Heart right ventricle (tissue), 16 donors: Measurements from ENCODE around the gene COG4. TPM values are rescaled to one million over a fixed set of nuclear protein-coding genes. Genes with fewer than 3 reads are reported as not detected.
A peak's percentile ranks its signal among the peaks of the same experiment; 100 is the strongest.

Source experiments
- ATAC-seq, 8 donors: fragments of 200-7000 bp; cut with Tn5 transposase; one replicate each; pipeline ENCODE4 v1.9.1; 2020; ENCODE audit warnings: mild to moderate bottlenecking in 8 of 8, moderate library complexity in 8 of 8, moderate number of reproducible peaks in 1 of 8
- DNase-seq, 2 donors: peaks; one replicate each; pipeline ENCODE4 v3.0.0-alpha.2; 2020
- H3K27ac ChIP-seq, 10 donors: fragments of 200-600 bp; sonication (generic) in 2 of 10; one replicate each; pipeline versions ENCODE4 v1.5.0 to v1.8.0; 2020 to 2022; ENCODE audit warnings: mild to moderate bottlenecking in 3 of 10
- H3K27me3 ChIP-seq, 7 donors: fragments of 200-600 bp; one replicate each; pipeline ENCODE4 v1.8.0; 2021 to 2022; ENCODE audit warnings: mild to moderate bottlenecking in 2 of 7
- H3K36me3 ChIP-seq, 9 donors: fragments of 200-600 bp; sonication (generic) in 1 of 9; one replicate each; pipeline versions ENCODE4 v1.5.0 to v1.8.0; 2020 to 2022; ENCODE audit warnings: mild to moderate bottlenecking in 2 of 9
- H3K4me1 ChIP-seq, 9 donors: fragments of 200-600 bp; sonication (generic) in 1 of 9; one replicate each; pipeline versions ENCODE4 v1.5.0 to v1.8.0; 2020 to 2022; ENCODE audit warnings: mild to moderate bottlenecking in 4 of 9
- H3K4me3 ChIP-seq, 10 donors: fragments of 200-600 bp; sonication (generic) in 2 of 10; one replicate each; pipeline versions ENCODE4 v1.5.0 to v1.8.0; 2020 to 2022; ENCODE audit warnings: mild to moderate bottlenecking in 7 of 10, moderate library complexity in 2 of 10
- H3K9me3 ChIP-seq, 11 donors: fragments of 200-600 bp in 10 of 11; sonication (generic) in 2 of 11; one replicate each; pipeline versions ENCODE4 v1.5.0 to v1.8.0; 2013 to 2022; ENCODE audit warnings: mild to moderate bottlenecking in 2 of 11, control low read depth in 1 of 11, moderate library complexity in 1 of 11
- CTCF ChIP-seq, 9 donors: fragments of 200-600 bp; sonication (generic) in 2 of 9; IDR thresholded peaks; one replicate each; pipeline versions ENCODE4 v1.5.0 to v1.8.0; 2021 to 2022; ENCODE audit warnings: antibody characterized with exemption in 9 of 9, mild to moderate bottlenecking in 5 of 9, moderate library complexity in 1 of 9
- WGBS, 2 donors: extraction: QIAGEN DNeasy Blood & Tissue Kit; methylation state at CpG; one replicate each; pipeline ENCODE4 v1.1.7; 2013; ENCODE audit warnings: inconsistent platforms in 1 of 2; 5-methylcytosine and 5-hydroxymethylcytosine counted together
- intact Hi-C, 10 donors: fragments of 100-400 bp; cut with DNase I; formaldehyde crosslinking; loops; one replicate each; pipeline versions ENCODE4 v1.11.1 to v1.14.2; 2022
- polyA plus RNA-seq, 2 donors: library from polyadenylated mRNA; stranded (reverse); fragments of 200-250 nt; gene quantifications; one replicate each; pipeline ENCODE4 v1.2.3, GENCODE V29; 2013
- total RNA-seq, 10 donors: library from RNA; stranded (reverse); fragmentation: NEBNext Ultra II Directional in 3 of 10; extraction: Animal tissue kit (Norgen Biotek cat#: 25700) in 3 of 10; gene quantifications; one replicate each; pipeline versions ENCODE4 v1.2.1 to v1.2.4, GENCODE V29; 2021 to 2023
- donor health status: Arrhythmogenic right ventricular cardiomyopathy.
- donor health status: ischemic (EF 13 %, LVEDD 7.1; RV severe dilation, severe dysfunction).
- donor health status: healthy with polysubstance abuse.
- donor health status: DM: no; HTN: yes; CAD: no.
- donor health status: DM: no; HTN: no; CAD: no.
- donor health status: ischemic (EF 25% LVEDD 6.9; RV normal size, moderate dysfunction).
- donor health status: ischemic (EF 25% LVEDD 5.7; RV mildly dilated, moderate dysfunction).
- donor health status: healthy.
- donor health status: DM: yes; HTN: yes; CAD: no.
- donor health status: Ischemic cardiomyopathy.
- donor health status: ischemic (EF 35%, LVEDD 5.7; RV mildly dilated, moderate dysfunction).
- donor health status: nonischemic (EF 11% LVEDD 7.7; RV severe dilation, severe dysfunction).
- donor health status: DM: yes; HTN: yes; CAD: no.
- donor health status: PGD.
- donor health status: ischemic (EF 29% LVEDD 5.4; RV normal size, mild dysfunction).
- donor health status: nonischemic (EF 23%, LVEDD 6.1; RV moderate dilation, normal function).

Gene COG4
- total and polyA plus RNA-seq, 12 donors = 29.3 to 56.8 (median 40.5) TPM

DNA sequence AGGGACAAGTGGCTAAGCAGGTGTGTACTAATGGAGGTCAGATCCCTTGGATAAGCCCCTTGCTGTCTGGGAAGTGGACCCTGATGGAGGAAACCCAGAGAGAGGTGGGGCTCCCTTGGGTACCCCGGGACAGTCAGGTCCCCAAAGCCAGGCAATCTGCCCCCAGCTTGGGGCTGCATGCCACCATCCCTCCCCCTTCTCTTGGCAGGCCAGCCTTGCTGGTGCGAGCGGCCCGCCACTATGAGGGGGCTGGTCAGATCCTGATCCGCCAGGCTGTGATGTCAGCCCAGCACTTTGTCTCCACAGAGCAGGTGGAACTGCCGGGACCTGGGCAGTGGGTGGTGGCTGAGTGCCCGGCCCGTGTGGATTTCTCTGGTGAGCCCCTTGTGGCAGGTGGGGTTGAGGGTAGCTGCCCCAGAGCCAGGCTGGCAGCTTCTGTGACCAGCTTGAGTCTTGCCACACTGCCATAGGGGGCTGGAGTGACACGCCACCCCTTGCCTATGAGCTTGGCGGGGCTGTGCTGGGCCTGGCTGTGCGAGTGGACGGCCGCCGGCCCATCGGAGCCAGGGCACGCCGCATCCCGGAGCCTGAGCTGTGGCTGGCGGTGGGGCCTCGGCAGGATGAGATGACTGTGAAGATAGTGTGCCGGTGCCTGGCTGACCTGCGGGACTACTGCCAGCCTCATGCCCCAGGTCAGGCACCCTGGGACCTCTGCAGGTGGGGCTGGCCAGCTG lies 48.9 kb downstream of the COG4 start:
- Histone ChIP-seq H3K27me3 (no peaks in the 10 kb centered on the region), H3K27ac (no peak overlapping the region), H3K4me3 (no peak overlapping the region), H3K9me3 (no peaks in the 10 kb centered on the region), H3K36me3 (peaks cover 0 to 76% (median 16%) of the 10 kb centered on the region in 9 donors), H3K4me1 (peaks cover 0 to 28% (median 22%) of the 10 kb centered on the region in 9 donors)
- 93% methylated on average over 21 to 22 of the region's 22 CpGs for WGBS, 2 donors
- no peak for ATAC-seq
- intact Hi-C loops = loop anchor here in 5 of 10 donors (5.0 to 10.0 kb wide), 3 partner anchors 80 to 102 kb away; no protein-coding TSS in a partner anchor
- TF ChIP-seq CTCF (IDR thresholded peaks at IDR 0.05) = no peak
- no peak for DNase-seq

- Histone ChIP-seq H3K27ac (no peak overlapping the region), H3K4me1 (peaks cover 0 to 20% (median 14%) of the 10 kb centered on the region in 9 donors), H3K9me3 (no peaks in the 10 kb centered on the region), H3K36me3 (peaks cover 0 to 73% (median 16%) of the 10 kb centered on the region in 9 donors), H3K4me3 (no peak overlapping the region), H3K27me3 (no peaks in the 10 kb centered on the region)
- intact Hi-C loops = loop anchor here in 4 of 10 donors (5.0 to 10.0 kb wide), 2 partner anchors 79 to 81 kb away; no protein-coding TSS in a partner anchor
- DNase-seq = no peak
- no peak for TF ChIP-seq CTCF (IDR thresholded peaks at IDR 0.05)
- ATAC-seq = no peak
- WGBS, 2 donors = 95 to 96% methylated on average over 21 of the region's 21 CpGs
Measured at GRCh38 chr16:70473446-70474319, 49.7 kb downstream of the COG4 start.

DNA sequence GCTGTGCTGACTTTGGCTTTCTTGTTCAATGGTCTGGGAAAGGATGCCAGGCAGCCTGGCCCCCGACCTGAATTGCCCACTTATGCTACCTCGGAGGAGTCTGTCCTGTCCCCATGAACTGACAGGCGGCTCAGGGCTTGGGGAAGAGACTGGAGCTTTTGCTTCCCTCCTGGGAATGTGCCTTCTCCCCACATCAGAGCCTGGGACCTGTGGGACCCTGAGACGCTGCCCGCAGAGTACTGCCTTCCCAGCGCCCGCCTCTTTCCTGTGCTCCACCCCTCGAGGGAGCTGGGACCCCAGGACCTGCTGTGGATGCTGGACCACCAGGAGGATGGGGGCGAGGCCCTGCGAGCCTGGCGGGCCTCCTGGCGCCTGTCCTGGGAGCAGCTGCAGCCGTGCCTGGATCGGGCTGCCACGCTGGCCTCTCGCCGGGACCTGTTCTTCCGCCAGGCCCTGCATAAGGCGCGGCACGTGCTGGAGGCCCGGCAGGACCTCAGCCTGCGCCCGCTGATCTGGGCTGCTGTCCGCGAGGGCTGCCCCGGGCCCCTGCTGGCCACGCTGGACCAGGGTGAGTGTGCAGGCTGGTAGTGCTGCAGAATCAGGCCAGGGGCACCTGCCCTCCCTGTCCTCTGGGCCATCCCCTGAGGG lies 50.4 kb downstream of the COG4 start:
- no peak overlapping the region for H3K27ac ChIP-seq
- DNase-seq (no peak), ATAC-seq (no peak)
- H3K4me1 ChIP-seq = peaks cover 0 to 14% (median 8%) of the 10 kb centered on the region in 9 donors
- H3K4me3 ChIP-seq = no peak overlapping the region
- no peaks in the 10 kb centered on the region for H3K9me3 ChIP-seq
- WGBS, 2 donors = 89 to 90% methylated on average over 28 of the region's 28 CpGs
- H3K36me3 ChIP-seq = peaks cover 0 to 65% (median 16%) of the 10 kb centered on the region in 9 donors
- H3K27me3 ChIP-seq = no peaks in the 10 kb centered on the region
- no peak for TF ChIP-seq CTCF (IDR thresholded peaks at IDR 0.05)
- intact Hi-C loops = loop anchor here in 4 of 10 donors (5.0 to 10.0 kb wide), 2 partner anchors 78 to 81 kb away; no protein-coding TSS in a partner anchor

- WGBS, 2 donors = 64 to 73% methylated on average over 17 of the region's 17 CpGs
Measured at GRCh38 chr16:70470927-70471341, 52.4 kb downstream of the COG4 start.

More at GRCh38 chr16:70470927-70471341, 52.4 kb downstream of the COG4 start:
- DNase-seq (peak in 1 of 2 donors; percentile 43), ATAC-seq (peak; percentile 32 to 70 (median 58))
- H3K27me3 ChIP-seq = no peaks in the 10 kb centered on the region
- peak; percentile 16 to 62 (median 50) for TF ChIP-seq CTCF (IDR thresholded peaks at IDR 0.05)
- H3K9me3 ChIP-seq = no peaks in the 10 kb centered on the region
- H3K27ac ChIP-seq = no peak overlapping the region
- peaks cover 0 to 68% (median 19%) of the 10 kb centered on the region in 9 donors for H3K36me3 ChIP-seq
- no peak overlapping the region for H3K4me3 ChIP-seq
- intact Hi-C loops = loop anchor here in 4 of 10 donors (5.0 to 10.0 kb wide), 2 partner anchors 76 to 79 kb away; no protein-coding TSS in a partner anchor
- H3K4me1 ChIP-seq = no peaks in the 10 kb centered on the region
